HG03097 (cell line): ENCODE data around the gene PLEKHA6.

ENCODE experiments used
- ATAC-seq: cut with Tn5 transposase; IDR thresholded peaks from one replicate; pipeline ENCODE4 v1.9.1; 2021; ENCODE audit not compliant: unreplicated experiment, low FRiP score

The PLEKHA6 gene

DNA sequence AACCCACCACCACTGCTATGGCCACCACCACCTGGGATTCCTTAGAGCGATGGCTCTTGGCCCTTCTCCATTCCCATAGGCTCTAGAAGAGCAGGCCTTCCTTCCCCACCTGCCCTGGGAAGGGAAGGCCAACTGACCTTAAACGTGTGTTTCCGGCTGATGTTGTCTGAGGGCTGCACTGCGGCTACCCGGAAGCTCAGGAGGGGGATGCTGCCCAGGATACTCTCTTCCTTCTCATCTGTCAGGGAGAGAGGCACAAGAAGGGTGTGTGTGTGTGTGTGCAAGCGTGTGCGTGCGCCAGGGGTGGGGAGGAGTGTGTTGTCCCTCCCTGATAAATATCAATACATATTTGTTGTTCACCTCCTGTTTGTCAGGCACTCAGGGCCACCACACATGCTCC is 94.9 kb downstream of the PLEKHA6 start:
- no peak for ATAC-seq

DNA sequence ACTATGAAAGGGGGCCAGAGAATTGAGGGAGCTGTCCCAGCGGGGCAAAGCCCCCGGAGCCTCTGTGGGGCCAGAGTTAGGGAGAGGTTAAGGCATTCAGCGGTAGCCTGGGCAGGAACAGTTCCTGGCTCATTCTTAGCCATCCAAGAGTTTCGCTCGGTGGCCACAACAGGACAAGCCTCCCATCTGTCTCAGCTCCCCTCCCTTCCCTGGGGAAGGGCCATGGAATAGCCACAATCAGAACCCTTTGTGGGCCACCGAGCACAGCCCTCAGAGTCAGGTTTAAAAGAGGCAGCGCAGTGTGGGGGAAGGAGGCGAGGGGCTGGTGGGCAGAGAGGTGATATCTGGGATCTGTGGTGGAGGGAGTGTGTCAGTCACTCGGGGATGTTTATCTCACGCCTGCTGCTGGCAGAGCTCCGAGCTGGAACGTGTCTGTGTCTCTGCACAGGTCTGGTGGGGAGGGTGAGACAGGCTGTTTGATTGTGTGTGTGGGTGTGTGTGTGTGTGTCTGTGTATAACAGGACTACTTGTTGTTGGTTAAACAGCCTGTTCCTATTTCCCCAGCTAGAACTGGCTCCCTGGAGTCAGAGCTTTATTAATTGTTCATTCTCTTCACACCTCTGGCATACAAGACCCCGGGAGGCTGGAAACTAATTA is 96.3 kb downstream of the PLEKHA6 start:
- no peak for ATAC-seq

DNA sequence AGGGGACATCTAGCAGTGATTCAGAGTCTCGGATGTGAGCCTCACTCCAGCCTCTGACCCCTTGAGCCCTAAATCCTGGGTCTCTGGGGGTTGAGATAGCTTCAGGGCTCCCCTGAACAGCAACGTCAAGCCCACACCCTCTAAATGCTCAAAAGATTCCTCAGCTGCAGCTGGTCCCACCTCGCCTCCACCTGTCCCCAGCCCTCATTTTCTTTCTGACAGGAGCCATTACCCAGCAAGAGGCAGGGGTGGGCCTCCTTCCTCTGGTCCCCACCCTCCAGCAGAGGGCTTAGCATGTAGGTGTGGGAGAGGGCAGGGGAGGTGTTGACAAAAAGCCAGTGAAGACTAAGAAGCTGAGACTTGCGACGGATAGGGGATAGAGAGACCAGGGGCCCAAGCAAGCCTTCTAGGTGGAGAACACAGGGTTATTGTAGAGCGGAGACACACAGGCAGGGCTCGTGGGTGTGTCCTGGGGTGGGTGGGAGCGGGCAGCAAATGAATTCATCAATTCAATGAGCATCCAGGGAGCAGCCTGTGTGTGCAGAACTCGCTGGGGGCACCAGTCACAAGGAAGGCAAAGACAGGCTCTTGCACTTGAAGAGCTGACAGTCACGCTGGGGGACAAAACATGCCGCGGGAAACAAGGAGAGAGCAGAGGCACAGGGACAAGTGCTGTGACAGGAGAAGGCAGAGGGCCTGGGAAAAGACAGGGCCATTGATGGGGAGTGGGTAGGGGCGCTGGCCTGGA is 97.0 kb downstream of the PLEKHA6 start:
- ATAC-seq, result no peak

- ATAC-seq, result no peak
Measured at GRCh38 chr1:204261746-204262505, 97.8 kb downstream of the PLEKHA6 start.

DNA sequence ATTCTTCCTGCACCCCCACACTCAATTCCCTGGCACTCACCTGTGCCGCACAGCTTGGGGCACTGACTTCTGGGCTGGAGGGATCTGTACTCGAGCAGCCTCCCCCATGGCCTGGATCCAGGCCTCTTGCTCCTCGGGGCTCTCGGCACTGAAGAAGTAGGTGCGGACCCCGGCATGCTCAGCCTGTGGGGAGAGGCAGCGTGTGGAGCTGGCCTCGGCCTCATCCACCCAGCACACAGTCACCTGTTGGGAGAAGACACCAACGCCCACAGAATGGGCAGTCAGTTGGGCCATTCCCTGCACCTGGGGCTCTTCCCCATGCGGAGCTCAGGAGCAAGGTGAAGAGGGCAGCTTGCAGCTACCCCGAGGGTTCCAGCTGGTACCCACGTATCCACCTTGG is 98.5 kb downstream of the PLEKHA6 start:
- no peak for ATAC-seq

- no peak for ATAC-seq
Measured at GRCh38 chr1:204260601-204261197, 99.0 kb downstream of the PLEKHA6 start.

GRCh38 chr1:204259782-204260181 is 99.9 kb downstream of the PLEKHA6 start:
- no peak for ATAC-seq

- ATAC-seq, result no peak
Measured at GRCh38 chr1:204259196-204259595, 100.5 kb downstream of the PLEKHA6 start.

DNA sequence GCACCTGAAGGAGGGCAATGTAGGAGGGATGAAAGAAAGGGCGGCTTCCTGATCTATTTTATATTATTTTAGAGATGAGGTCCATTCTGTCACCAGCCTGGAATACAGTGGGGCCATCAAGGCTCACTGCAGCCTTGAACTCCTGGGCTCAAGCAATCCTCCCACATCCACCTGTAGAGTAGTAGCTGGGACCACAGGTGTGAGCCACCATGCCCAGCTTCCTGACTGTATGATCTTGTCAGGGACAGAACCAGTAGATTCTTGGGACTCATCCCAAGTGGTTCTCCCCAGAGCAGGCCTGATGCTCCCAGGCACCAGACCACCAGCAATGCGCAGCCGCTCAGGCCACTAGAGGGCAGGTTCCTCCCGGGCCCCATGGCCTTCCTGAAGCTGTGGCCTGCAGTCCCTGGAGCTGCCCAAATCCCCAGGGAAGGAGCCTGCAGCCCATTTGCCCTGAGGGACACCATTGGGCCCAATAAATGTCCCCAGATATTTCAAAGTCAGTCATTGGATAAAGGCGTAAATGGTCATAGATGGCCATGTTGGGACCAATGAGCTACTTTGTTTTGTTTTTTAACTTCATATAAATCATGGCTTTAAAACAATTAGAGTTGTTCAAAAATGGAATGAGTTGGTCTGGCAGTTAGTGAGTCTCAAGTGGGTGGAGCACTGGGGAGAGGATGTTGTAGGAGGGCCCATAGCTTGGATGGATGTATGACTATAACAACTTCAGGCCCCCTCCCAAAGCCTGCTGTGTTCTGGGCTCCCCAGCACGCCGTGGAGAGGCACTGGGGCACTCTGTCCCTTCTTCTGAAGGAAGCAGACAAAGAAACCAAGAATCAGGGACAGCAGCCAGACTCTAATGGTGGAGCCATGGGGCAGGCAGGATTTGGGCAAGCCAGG is 101.3 kb downstream of the PLEKHA6 start:
- no peak for ATAC-seq

GRCh38 chr1:204257446-204257845 is 102.3 kb downstream of the PLEKHA6 start:
- ATAC-seq, result no peak

DNA sequence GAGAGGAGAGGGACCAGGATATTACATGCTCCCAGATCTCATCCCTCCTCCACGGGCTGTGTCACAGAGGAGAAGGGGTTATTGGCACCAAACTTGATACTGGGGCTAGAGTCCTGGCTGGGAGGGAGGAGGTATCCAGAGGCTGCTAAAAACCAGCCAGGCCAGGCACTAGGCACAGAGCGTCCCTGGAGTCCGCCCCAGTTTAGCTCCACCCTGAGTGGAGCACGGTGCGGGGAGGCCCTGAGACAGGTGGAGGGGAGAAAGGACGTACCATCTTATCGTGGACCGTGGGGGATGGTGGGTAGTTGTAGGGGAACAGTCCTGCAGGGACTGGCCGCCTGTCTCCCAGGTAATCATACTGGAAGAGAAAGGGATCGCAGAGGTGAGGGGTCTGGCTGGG is 103.2 kb downstream of the PLEKHA6 start:
- no peak for ATAC-seq

DNA sequence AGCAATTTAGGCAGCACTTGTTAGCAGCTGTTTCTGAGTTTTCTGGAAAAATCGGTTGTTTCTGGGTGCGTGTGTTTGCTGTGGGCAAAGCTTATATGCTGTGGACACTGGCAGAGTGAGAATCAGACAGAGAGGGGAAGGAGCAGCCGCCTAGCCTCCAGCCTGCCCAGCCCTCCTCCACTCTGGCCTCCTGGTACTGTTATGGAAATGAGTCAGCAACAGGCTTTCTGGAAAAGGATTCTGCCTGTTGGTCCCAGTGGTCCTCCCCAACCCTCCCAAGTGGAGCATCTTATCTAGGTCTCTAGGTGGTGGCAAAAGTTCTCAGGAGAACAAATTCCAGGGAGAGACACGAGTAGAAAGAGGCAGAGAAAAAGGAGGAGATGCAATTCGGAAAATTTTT is 103.8 kb downstream of the PLEKHA6 start:
- ATAC-seq, result no peak

DNA sequence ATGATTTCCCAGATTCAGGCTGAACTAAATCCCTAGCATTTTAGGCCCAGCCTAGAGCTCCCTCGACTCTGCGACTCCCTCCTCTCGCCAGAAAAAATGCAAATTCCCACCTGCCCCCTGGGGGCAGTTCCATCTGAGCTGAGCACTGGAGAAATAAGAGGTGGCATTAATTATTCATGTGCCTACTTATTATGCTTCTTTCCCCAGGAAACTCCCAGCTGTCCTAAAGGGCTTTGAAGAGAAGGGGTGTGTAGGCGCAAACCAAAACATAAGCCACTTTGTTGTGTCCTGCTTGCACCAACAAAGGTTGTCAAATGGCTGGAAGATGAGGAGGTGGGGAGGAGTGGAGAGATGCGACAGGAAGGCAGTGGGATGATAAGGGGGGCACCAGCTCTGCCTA is 104.5 kb downstream of the PLEKHA6 start:
- ATAC-seq, result no peak

DNA sequence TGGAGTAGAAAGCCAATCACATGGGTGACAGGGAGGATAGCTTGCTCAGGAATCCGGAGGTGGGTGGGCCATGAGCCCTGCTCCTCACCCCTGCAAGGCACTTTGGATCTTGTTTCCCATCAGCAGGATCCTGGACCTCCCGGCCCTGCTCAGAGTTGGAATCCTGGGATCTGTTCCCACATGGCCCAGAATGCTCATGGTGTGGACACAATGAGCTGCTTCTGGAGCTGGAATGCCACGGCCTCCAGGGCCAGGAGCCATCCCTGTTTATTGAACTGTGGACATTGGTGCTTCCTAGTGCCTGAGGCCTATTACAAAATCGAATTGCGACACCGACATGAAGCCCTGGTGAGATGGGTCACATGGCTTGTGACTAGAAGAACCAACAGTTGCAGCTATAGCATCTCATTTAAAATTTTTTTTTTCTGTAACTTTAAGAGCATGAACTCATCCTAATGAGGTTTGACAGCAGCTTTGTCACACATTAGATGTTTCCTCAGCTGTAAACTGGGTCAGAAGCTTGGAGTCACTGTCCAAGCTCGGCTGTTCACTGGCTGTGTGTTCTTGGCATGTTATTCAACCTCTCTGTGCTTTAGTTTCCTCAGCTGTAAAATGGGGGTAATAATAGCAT is 105.6 kb downstream of the PLEKHA6 start:
- ATAC-seq, result no peak

GRCh38 chr1:204251926-204252689 is 107.6 kb downstream of the PLEKHA6 start:
- no peak for ATAC-seq

DNA sequence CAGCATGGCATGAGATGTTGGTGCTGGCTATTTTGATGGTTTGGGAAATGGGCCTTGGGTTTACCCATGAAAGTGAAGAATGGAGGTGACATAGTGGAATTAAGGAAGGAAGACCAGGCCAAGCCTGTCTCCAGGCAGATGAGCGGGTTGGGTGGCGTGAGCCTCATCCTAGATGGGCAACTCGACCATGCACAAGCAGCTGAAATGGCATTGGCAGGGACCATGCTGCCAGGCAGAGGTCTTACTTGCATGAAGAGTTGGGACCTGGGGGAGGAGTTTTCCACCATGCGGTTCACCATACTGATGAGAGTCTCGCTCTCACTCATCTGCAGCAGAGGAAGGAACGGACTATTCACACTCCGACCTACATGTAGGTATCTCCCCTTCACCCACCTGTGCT is 108.4 kb downstream of the PLEKHA6 start:
- ATAC-seq, result no peak

DNA sequence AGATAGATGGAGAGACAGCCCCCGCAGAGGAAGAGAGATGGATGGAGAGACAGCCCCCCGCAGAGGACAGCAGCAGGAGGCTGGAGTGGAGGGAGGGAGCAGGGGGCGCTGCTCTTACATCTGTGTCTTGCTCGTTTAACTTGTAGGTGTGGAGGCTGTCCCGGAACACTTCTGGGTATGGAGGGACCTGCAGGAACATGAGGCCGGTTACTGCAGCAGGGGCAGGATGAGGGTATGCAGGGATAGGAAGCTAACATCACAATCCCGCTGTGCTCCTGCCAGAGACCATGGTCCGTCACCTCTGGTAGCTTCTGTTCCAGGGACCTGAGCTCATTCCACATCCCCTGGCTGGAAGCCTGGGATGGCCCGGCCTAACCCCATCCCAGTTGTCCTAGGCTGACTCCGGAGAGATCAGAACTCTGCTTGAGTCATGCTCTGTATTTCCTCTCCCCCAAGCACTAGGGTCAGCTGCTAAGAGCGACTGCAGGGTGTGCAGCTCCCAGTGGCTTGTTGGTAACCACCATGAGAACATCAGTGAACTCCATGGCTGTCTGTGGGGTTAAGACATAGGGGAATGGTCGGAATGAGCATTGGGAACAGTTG is 109.2 kb downstream of the PLEKHA6 start:
- no peak for ATAC-seq

DNA sequence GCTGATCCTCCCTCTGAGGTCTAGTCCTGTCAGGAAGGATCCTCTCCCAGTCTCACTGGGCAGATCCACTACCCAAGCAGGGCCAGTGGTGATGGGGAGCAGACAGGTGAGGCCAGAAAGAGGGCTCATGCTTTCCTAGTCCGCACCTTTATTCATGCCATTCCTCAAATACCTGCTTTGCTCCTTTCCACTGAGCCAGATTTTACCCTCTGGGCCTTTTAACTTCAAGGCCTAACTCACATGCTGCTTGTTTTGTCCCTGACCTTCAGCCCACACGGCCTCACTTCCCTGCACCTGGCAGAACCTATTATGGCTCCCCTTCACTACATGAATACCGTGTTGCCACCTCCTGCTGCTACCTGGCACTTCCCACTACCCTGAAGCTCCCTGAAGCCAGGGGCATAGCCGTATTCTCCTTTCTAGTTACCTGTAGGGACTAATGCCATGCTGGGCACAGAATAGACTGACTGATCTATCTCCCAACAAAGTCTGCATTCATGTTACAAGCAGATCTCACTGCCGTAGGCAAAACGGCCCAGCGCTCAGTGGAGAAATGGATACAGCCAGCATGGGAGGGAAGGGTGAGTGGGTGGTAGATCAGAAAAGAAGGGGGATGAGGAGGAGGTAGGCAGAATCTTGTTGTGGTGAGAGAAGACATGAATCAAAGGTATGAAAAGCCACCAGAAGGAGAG is 109.8 kb downstream of the PLEKHA6 start:
- ATAC-seq, result no peak
